Measurements from ENCODE around the gene SORCS2. TPM values are rescaled to one million over a fixed set of nuclear protein-coding genes. Genes with fewer than 3 reads are reported as not detected.
A peak's percentile ranks its signal among the peaks of the same experiment; 100 is the strongest.

SORCS2 gene
- total RNA-seq (2014; rRNA removed; shearing (Covaris generic)) (1.4 and 4.3 TPM in 2 replicates), polyA plus RNA-seq (2016; fragmentation: Nextera tagmentation; extraction: Ambion mirVana) (0.38 and 0.74 TPM in 2 replicates)

DNA sequence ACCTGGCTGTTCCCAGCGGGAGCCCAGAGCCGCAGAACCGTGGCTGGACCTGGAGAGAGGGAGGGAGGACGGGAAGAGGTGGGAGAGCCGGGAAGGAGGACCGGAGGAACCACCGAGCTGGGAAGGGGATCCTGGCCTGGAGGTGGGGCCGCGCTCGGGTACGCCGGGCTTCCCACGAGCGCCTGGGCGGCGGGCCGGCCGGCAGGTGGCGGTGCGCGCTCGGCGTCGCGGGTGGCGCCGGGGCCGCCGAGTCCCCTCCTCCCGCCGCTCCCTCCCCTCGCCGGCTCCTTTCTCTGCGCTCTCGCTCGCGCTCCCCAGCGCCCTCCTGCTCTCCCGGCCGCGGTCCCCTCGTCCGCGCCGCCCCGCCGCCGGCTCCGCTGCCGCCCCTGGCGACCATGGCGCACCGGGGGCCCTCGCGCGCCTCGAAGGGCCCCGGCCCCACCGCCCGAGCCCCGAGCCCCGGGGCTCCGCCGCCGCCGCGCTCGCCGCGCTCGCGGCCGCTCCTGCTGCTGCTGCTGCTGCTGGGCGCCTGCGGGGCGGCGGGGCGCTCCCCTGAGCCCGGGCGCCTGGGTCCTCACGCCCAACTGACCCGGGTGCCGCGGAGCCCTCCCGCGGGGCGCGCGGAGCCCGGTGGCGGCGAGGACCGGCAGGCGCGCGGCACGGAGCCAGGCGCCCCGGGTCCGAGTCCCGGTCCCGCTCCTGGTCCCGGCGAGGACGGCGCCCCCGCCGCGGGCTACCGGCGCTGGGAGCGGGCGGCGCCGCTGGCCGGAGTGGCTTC is at the start of gene SORCS2:
SORCS2 (plus strand) TSS at position 287 of the 778 bp plus-strand sequence.
- H3K4me2 ChIP-seq (ENCODE audit: unreplicated experiment), result peak within 1 kb of the TSS; percentile 47
- H3K27me3 ChIP-seq (replicated peaks; ENCODE audit: insufficient read depth), result peaks cover 40% of the 10 kb centered on the region
- no peak for TF ChIP-seq EZH2phosphoT487 (IDR thresholded peaks at IDR 0.05; ENCODE audit: insufficient read depth, low read depth)
- no peak for TF ChIP-seq EZH2 (IDR thresholded peaks at IDR 0.05; ENCODE audit: insufficient read depth, poor library complexity, severe bottlenecking)
- no peaks in the 10 kb centered on the region for H3F3A ChIP-seq (ENCODE audit: insufficient read depth)
- H3K27ac ChIP-seq, result no peak within 1 kb of the TSS
- no peaks in the 10 kb centered on the region for H3K36me3 ChIP-seq (ENCODE audit: low read depth)
- 1 to 2% methylated on average over 71 to 87 of the region's 116 CpGs for WGBS, 2 experiments (ENCODE audit: low coverage in 1 of 2, low lambda C conversion rate in 2 of 2, missing lambda C conversion rate in 2 of 2)
- no peaks in the 10 kb centered on the region for H3K9me2 ChIP-seq (ENCODE audit: insufficient read depth)
- no peaks in the 10 kb centered on the region for H4K20me1 ChIP-seq (ENCODE audit: insufficient read depth)
- peaks cover 7% of the 10 kb centered on the region for H3K4me1 ChIP-seq (ENCODE audit: insufficient read depth)
- in situ Hi-C loops (cut with MboI), result loop anchor here (10.0 to 25.0 kb wide), 2 partner anchors 102 to 520 kb away; no protein-coding TSS in a partner anchor
- DNase-seq, result peak; percentile 85
- peak within 1 kb of the TSS; percentile 56 for H3K4me3 ChIP-seq
- H3K9ac ChIP-seq, result 0 out of 2 replicates have a peak within 1 kb of the TSS, but pooled peaks have one; percentile 1
- H3K79me2 ChIP-seq (ENCODE audit: insufficient read depth), result no peaks in the 10 kb centered on the region
- no peaks in the 10 kb centered on the region for H3K9me3 ChIP-seq (ENCODE audit: low read depth)
- peak within 1 kb of the TSS; percentile 33; the same call in 1 of the 2 replicates for H2AFZ ChIP-seq

DNA sequence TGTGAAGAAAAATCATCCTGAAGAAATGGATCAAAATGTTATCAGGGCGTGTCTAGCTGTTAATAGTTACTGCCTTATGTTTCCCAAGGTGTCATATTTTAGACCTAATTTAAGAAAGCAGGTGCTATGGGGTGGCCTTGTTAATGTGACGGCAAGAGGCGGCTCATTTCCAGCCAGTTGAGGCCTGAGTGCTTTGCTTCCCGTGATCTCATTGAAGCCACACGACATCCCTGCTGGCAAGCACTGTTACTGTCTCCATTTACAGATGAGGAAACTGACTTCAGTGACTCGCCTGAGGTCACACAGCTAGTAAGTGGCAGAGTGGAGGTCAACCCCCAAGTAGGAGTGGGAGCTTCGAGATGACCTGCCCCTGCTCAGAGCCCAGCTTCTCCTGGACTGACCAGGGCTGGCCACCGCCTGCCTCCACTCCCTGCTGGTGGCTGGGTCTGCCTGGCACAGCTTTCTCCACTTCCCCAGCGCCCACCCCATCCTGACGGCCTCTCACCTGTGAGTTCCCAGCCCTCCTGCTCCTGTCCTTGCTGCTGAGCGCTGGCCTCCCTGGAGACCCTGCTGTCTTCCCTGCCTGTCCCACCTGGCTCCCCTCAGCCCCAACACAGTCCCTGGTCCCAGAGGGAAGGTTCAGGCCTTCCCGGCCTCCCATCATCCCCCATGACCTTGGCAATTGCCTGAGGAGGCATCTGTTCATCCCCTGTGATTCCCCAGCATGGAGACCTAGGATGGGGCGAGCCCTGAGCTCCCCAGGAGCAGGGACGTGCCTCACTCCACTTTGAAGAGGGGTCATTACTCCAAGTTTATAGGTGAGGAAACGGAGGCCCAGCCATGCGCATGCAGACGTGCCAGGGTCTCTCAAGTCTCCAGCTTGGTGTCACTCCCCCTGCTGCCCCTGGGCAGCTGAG is 47.7 kb upstream of the SORCS2 start:
- no peaks in the 10 kb centered on the region for H4K20me1 ChIP-seq (ENCODE audit: insufficient read depth)
- no peak for TF ChIP-seq EZH2phosphoT487 (IDR thresholded peaks at IDR 0.05; ENCODE audit: insufficient read depth, low read depth)
- no peak for TF ChIP-seq EZH2 (IDR thresholded peaks at IDR 0.05; ENCODE audit: insufficient read depth, poor library complexity, severe bottlenecking)
- H2AFZ ChIP-seq, result no peak overlapping the region
- peak; percentile 29 for DNase-seq
- no peaks in the 10 kb centered on the region for H3K36me3 ChIP-seq (ENCODE audit: low read depth)
- H3K27ac ChIP-seq, result no peak overlapping the region
- peaks cover 11% of the 10 kb centered on the region; the same call in 1 of the 2 replicates for H3K27me3 ChIP-seq (replicated peaks; ENCODE audit: insufficient read depth)
- 78 to 84% methylated on average over 17 of the region's 17 CpGs for WGBS, 2 experiments (ENCODE audit: low coverage in 1 of 2, low lambda C conversion rate in 2 of 2, missing lambda C conversion rate in 2 of 2)
- no peaks in the 10 kb centered on the region for H3K79me2 ChIP-seq (ENCODE audit: insufficient read depth)
- no peaks in the 10 kb centered on the region for H3K9me2 ChIP-seq (ENCODE audit: insufficient read depth)
- no peaks in the 10 kb centered on the region for H3K4me1 ChIP-seq (ENCODE audit: insufficient read depth)
- no peak overlapping the region for H3K4me3 ChIP-seq
- H3F3A ChIP-seq (ENCODE audit: insufficient read depth), result no peaks in the 10 kb centered on the region
- no peaks in the 10 kb centered on the region for H3K9me3 ChIP-seq (ENCODE audit: low read depth)
- in situ Hi-C loops (cut with MboI), result no loop called here
- no peak overlapping the region for H3K4me2 ChIP-seq (ENCODE audit: unreplicated experiment)
- H3K9ac ChIP-seq, result no peak overlapping the region

DNA sequence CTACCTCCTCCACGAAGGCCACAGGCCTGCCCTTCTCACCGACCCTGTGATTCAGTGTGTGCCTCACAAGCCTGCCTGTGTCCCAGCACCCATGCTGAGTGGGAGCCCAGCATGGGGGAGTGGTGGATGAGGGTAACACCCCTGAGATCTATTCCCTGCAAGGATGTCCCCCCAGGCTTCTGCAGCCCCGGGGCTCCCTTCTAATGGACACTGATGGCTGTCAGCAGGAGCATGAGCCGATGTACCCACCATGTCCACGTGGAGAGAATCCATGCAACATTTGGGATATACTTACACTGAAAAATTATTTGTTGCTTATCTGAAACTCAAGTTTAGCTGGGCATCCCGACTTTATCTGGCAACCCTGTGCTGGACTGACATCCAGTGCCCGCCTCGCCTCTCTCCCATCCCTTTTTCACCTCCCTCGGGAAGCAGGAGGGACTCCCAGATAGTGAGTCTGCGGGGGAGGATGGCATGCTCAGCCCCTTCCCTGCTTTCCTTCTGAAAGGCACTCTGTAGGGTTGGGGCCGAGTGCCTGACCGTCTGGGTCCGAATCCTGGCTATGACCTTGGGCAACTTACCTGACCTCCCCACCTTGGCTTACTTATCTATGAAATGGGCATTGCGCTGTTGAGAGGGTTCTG is 46.9 kb upstream of the SORCS2 start:
- Histone ChIP-seq H3K36me3 (ENCODE audit: low read depth) (no peaks in the 10 kb centered on the region), H3K4me2 (ENCODE audit: unreplicated experiment) (no peak overlapping the region), H3K9me3 (ENCODE audit: low read depth) (no peaks in the 10 kb centered on the region), H3K4me3 (no peak overlapping the region), H3K9ac (no peak overlapping the region), H3K27me3 (replicated peaks; ENCODE audit: insufficient read depth) (0 out of 2 replicates have a peak, but pooled peaks cover 8% of the 10 kb centered on the region), H3K9me2 (ENCODE audit: insufficient read depth) (no peaks in the 10 kb centered on the region), H3K4me1 (ENCODE audit: insufficient read depth) (no peaks in the 10 kb centered on the region), H3K79me2 (ENCODE audit: insufficient read depth) (no peaks in the 10 kb centered on the region), H4K20me1 (ENCODE audit: insufficient read depth) (no peaks in the 10 kb centered on the region), H3K27ac (no peak overlapping the region), H3F3A (ENCODE audit: insufficient read depth) (no peaks in the 10 kb centered on the region), H2AFZ (no peak overlapping the region)
- no peak for DNase-seq
- WGBS, 2 experiments (ENCODE audit: low coverage in 1 of 2, low lambda C conversion rate in 2 of 2, missing lambda C conversion rate in 2 of 2), result 61 to 63% methylated on average over 13 to 14 of the region's 14 CpGs
- TF ChIP-seq EZH2phosphoT487 (IDR thresholded peaks at IDR 0.05; ENCODE audit: insufficient read depth, low read depth) (no peak), EZH2 (IDR thresholded peaks at IDR 0.05; ENCODE audit: insufficient read depth, poor library complexity, severe bottlenecking) (no peak)
- in situ Hi-C loops (cut with MboI), result no loop called here

All from GM23248 (cell line).